NCI-H2029 (cell line): Measurements from ENCODE around the gene OR1L8.

Experiments
- DNase-seq: peaks from one replicate; lab custom pipeline; 2025; lab: John Stamatoyannopoulos, UW

Gene OR1L8

DNA sequence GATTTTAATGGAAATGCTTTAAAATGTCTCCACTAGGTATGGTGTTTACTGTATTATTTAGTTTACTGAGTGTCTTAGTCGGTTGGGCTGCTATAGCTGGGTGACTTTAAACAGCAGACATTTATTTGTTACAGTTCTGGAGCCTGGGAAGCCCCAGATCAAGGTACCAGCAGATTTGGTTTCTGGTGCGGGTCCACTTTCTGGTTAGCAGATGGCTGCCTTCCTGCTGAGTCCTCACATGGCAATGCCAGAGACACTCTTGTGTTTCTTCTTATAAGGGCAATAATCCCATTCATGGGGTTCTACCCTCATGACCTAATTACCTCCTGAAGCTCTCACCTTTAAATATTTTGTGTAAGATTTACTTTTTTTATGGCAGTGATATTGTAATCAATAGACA is 65.0 kb downstream of the OR1L8 start:
- no peak for DNase-seq
